GM20431 (cell line): ENCODE data around the gene CNOT3.

Source experiments
- in situ Hi-C: fragments of 300-500 bp; cut with MseI, MboI; formaldehyde crosslinking; loops from one replicate; pipeline ENCODE4 v1.15.0; 2020; ENCODE audit warnings: low sequenced_read_pairs; ENCODE audit not compliant: unreplicated experiment

CNOT3 gene

DNA sequence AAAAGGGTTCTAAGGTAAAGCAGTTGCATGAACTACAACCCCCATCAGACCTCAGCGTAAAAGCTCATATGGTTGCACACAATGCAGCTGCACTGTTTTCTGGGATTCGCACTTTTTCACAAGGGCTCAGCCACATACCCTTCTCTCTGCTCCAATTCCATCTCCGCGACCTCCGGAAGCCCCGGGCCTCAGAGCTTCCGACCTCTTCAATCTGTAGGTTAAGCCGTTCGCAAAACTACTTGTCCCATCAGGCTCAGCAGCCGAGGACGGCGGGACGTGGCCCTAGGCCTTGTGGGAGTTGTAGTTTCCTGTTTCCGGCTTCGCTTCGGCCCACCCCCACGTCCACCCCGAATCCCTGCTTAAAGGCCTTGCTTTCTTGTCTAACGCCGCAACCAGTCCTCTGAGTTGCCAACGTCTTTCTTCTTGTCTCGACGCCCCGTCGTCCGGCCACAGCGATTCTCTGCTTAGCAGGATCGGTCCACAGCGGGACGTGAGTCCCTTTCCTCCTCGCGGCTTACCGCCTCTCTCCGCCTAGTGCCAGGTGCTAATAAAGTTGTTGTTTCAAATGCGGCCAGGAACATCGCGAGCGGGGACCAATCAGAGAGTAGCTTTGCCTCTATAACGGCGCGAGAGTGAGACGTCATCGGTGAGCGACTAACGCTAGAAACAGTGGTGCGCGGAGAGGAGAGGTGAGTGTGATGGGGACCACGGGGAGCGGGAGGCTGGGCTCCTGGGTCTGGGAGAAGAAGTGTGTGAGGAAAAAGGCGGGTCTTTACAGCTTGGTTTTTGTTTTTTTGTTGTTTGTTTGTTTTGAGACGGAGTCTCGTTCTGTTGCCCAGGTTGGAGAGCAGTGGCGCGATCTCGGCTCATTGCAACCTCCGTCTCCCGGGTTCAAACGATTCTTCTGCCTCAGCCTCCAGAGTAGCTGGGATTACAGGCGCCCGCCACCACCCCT is 22.2 kb upstream of the CNOT3 start, which contains the start of the genes PRPF31 and TFPT:
Gene PRPF31, plus strand, starts transcription at position 646 of the 955 bp plus-strand sequence. CDS start 2,525 bp downstream, outside the sequence.
Gene TFPT, minus strand, starts transcription at position 549 of the 955 bp plus-strand sequence. Its CDS starts 388 bp downstream, at position 161.
- in situ Hi-C loops = no loop called here

GRCh38 chr19:54121259-54121658 is 16.3 kb upstream of the CNOT3 start:
- in situ Hi-C loops = no loop called here

DNA sequence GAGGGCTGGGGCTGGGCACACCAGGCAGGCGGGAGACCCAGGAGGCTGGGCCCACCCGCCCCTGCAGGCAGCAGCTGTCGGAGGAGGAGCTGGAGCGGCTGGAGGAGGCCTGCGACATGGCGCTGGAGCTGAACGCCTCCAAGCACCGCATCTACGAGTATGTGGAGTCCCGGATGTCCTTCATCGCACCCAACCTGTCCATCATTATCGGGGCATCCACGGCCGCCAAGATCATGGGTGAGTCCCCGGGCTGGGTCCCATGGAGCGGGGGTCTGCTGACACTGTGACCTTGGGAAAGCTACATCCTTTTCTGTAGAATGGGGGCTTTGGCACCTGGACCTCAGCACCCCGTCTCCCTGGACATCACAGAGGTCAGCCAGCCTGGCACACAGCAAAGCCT is 13.9 kb upstream of the CNOT3 start:
- in situ Hi-C loops = no loop called here

DNA sequence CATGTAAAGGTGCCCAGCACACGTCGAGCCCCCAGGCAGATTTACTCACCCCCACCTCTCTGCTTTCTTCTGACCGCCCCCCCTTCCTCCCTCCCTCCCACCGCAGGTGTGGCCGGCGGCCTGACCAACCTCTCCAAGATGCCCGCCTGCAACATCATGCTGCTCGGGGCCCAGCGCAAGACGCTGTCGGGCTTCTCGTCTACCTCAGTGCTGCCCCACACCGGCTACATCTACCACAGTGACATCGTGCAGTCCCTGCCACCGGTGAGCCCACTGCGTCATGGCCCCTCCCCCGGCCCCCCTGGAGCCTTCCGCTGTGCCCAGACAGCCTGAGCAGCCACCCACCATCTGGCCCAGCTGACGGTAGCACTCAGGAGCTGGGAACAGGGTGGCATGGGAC is 13.2 kb upstream of the CNOT3 start:
- in situ Hi-C loops = no loop called here

DNA sequence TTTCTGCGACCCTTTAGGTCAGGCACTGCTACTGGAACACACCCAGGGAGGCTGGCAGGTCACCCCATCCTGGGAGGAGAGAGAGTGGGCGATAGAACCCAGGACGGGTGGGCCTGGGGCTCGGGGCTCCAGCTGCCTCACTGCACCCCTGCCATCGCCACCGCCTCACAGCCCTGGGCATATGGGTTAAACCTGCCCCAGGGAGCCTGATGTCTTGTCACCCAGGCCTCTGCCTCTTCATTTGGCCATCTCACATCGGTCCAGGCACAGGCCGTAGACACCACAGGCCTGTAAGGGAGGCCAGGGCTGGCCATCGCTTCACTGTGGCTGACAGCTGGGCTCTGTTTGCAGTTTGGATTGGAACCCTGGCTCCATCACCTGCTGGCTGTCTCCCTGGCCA is 11.8 kb upstream of the CNOT3 start:
- in situ Hi-C loops = no loop called here

DNA sequence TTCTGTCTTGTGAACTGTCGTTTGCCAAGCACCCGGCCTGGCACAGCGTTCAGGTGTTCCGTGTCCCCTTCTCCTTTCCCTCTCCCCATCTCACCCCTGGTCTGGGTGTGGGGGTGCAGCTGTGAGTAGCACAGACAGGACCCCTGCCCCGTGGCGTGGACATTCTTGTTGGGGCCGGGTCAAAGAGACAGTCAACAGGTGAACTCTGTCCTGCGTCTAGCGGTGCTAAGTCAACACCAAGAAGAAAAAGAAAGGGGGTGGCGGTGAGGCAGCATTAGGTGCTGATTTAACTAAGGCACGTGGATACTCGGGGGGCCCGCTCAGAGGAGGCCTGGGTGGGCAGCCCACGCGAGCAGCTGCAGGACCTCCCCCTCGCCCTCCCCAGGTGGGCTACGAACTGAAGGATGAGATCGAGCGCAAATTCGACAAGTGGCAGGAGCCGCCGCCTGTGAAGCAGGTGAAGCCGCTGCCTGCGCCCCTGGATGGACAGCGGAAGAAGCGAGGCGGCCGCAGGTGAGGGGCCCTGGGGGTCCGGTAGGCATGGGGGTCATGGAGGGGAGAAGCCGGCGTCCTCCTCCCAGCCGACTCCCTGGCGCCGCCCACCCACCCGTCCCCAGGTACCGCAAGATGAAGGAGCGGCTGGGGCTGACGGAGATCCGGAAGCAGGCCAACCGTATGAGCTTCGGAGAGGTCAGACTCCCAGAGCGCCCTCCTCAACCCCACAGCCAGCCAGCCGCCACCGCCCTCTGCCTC is 9.7 kb upstream of the CNOT3 start:
- in situ Hi-C loops = no loop called here

DNA sequence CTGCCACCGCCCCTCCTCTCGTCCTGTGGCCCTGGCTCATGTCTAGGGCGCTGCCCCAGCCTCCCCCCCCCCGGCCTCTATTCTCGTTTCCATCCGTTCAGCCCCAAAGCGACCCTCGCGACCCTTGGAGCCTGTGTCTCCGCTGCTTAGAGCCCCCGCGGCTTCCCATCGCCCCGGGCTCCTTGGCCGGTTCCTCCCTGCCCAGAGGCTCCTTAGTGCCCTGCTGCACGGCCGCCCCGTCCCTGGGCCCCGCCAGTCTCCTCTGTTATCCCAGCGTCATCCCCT is 9.2 kb upstream of the CNOT3 start:
- in situ Hi-C loops = no loop called here

DNA sequence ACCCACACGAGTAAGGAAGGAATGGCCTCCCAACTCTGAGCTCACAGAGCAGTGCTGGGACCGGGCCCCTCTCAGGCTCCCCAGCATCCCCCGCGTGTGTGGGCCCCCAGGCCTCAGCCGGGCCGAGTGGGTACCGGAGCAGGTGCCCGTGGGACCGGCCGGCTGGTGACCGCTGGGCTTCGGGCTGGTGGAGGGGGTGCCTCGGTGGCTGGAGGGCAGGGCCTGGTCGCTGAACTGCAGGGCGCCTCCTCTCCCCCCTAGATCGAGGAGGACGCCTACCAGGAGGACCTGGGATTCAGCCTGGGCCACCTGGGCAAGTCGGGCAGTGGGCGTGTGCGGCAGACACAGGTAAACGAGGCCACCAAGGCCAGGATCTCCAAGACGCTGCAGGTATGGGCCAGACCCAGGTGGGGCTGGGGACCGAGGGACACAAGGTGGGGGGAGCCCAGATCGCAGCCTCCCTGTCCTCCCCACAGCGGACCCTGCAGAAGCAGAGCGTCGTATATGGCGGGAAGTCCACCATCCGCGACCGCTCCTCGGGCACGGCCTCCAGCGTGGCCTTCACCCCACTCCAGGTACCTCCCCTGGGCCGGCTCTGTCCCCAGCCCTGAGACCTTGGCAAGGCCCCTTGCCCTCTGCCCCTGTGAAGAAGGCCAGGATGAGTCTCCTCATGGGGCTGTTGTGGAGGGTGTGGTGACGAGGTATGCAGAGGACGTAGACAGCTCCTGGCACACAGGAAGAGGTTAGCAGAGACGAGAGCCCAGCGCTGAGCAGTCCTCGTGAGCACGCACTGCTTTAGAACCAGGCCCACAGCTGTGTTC is 8.6 kb upstream of the CNOT3 start:
- in situ Hi-C loops = no loop called here

GRCh38 chr19:54129617-54129996 is 8.0 kb upstream of the CNOT3 start:
- in situ Hi-C loops = no loop called here

- in situ Hi-C loops = no loop called here
Observed at GRCh38 chr19:54133312-54133956, 4.1 kb upstream of the CNOT3 start.

DNA sequence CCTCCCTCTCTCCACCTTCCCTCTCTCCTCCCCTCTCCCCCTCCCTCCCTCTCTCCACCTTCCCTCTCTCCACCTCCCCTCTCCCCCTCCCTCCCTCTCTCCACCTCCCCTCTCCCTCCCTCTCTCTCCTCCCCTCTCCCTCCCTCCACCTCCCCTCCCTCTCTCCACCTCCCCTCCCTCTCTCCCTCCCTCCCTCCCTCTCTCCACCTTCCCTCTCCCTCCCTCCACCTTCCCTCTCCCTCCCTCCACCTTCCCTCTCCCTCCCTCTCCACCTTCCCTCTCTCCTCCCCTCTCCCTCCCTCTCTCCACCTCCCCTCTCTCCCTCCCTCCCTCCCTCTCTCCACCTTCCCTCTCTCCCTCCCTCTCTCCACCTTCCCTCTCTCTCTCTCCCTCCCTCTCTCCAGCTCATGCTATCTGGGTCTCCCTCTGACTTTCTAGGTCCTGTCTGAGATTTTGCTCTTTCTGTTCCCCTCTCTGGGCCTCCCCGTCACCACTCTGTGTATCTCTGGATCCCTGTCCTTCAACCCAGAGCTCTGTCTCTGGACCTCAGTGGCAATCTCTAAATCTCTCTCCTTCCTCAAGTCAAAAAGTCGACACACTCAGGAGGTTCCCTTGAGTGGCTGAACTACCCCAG is 3.5 kb upstream of the CNOT3 start:
- in situ Hi-C loops = no loop called here

GRCh38 chr19:54136086-54136863 is 1.3 kb upstream of the CNOT3 start:
- in situ Hi-C loops = no loop called here

- in situ Hi-C loops = no loop called here
Observed at GRCh38 chr19:54136864-54137698, 481 bp upstream of the CNOT3 start.

DNA sequence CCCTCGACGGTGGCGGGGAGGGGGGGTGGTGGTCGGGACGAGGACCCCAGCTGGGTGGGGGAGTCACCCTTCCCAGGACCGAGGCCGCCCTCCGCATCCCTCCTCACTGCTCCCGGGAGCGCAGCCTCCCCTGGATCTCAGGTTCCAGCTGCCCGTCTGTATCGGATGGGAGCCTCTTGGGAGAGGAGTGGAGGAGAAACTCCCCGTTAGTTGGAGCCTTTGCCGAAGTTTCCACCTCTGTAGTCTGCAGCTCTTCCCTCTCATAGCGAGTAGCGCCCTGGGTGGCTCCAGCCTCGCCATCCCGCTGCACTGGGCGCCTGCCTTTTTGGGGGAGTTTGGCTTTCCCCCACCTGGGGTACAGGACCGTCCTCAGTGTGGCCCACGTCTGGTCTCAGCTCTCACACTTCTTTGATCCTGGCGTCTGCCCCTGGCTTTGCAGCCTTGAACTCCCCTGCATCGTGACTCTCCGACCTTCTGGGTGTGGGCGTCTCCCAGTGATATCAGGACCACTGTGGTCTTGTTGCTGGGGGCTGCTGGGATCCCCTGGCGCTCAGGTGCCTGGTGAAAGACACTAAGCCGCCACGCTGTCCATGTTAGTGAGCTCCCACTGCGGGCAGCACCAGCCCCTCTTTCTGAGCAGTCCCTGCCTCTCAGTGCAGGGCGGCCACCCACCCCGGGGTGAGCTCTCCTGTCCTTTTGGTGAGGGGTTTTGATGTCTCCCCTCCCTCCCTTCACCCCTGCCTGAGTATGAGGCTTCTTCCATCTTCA is 1.1 kb downstream of the CNOT3 start:
- in situ Hi-C loops = no loop called here

DNA sequence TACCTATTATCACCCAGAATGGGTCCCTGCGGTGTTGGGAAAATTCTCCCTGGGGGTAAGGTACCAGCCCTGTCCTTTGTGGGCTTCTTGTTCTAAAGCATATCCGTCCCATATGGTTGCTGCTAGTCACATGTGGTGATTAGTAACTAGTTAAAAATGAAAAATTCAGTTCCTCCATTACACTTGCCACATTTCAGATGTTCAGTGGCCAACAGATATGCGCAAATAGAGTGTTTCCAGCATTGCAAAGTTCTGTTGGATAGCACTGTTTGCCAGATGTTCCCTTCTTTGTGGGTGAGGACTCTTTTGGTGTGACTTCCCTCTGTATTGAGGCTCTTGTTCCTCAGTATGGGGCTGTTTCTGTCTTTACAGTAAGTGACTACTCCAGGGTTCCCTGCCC is 3.8 kb downstream of the CNOT3 start:
- in situ Hi-C loops = no loop called here

GRCh38 chr19:54142166-54142780 is 4.7 kb downstream of the CNOT3 start:
- in situ Hi-C loops = no loop called here
